Skeletal muscle tissue (tissue), 4 donors: ENCODE data around the gene PLAAT2. TPM values are rescaled to one million over a fixed set of nuclear protein-coding genes. Genes with fewer than 3 reads are reported as not detected.
"Not testable (repeated sequence)": the region's sequence is repeated elsewhere in the genome, so short reads cannot be mapped to it uniquely, and the experiment has no call there.

Source experiments
- H3K27ac ChIP-seq: one replicate; pipeline ENCODE4 v1.7.0; 2013; ENCODE audit warnings: mild to moderate bottlenecking, low read depth, low read length, inconsistent platforms
- H3K27me3 ChIP-seq, 3 donors: one replicate each; pipeline ENCODE4 v1.7.0; 2013; ENCODE audit warnings: low read length in 3 of 3; ENCODE audit not compliant: control insufficient read depth in 3 of 3, insufficient read depth in 3 of 3
- H3K36me3 ChIP-seq, 3 donors: one replicate each; pipeline ENCODE4 v1.7.0; 2013; ENCODE audit warnings: low read length in 3 of 3; ENCODE audit not compliant: control insufficient read depth in 3 of 3, insufficient read depth in 3 of 3
- H3K4me1 ChIP-seq, 3 donors: one replicate each; pipeline ENCODE4 v1.7.0; 2013; ENCODE audit warnings: low read length in 3 of 3, mild to moderate bottlenecking in 3 of 3; ENCODE audit not compliant: control insufficient read depth in 3 of 3, insufficient read depth in 3 of 3
- H3K4me3 ChIP-seq, 3 donors: one replicate each; pipeline ENCODE4 v1.7.0; 2013; ENCODE audit warnings: low read length in 3 of 3
- H3K9ac ChIP-seq, 3 donors: one replicate each; pipeline ENCODE4 v1.7.0; 2013; ENCODE audit warnings: low read length in 3 of 3, mild to moderate bottlenecking in 3 of 3, moderate library complexity in 2 of 3, low read depth in 1 of 3
- H3K9me3 ChIP-seq, 3 donors: one replicate each; pipeline ENCODE4 v1.7.0; 2013; ENCODE audit warnings: low read length in 3 of 3; ENCODE audit not compliant: control insufficient read depth in 3 of 3
- total RNA-seq: library from RNA; depleted of rRNA; stranded (reverse); fragments of >200 nt; gene quantifications from one replicate; pipeline ENCODE4 v1.2.3, GENCODE V29; 2014
- donor health status: Osteomylitis.

The PLAAT2 gene
- total RNA-seq, 1 donor from 2014 or later, result not detected

GRCh38 chr11:63581224-63581623 is 18.0 kb upstream of the PLAAT2 start:
- not testable (repeated sequence) for H3K27ac ChIP-seq, H3K9me3 ChIP-seq, H3K27me3 ChIP-seq, H3K4me1 ChIP-seq, H3K9ac ChIP-seq, H3K4me3 ChIP-seq
- H3K36me3 ChIP-seq, result peaks cover 14 to 40% (median 25%) of the 10 kb centered on the region in 3 donors

- not testable (repeated sequence) for H3K27me3 ChIP-seq, H3K9ac ChIP-seq, H3K4me3 ChIP-seq, H3K27ac ChIP-seq, H3K9me3 ChIP-seq
- peaks cover 11 to 35% (median 18%) of the 10 kb centered on the region in 3 donors for H3K36me3 ChIP-seq
- H3K4me1 ChIP-seq, result peaks cover 14 to 22% (median 16%) of the 10 kb centered on the region in 3 donors
Observed at GRCh38 chr11:63578882-63579281, 15.7 kb upstream of the PLAAT2 start.

DNA sequence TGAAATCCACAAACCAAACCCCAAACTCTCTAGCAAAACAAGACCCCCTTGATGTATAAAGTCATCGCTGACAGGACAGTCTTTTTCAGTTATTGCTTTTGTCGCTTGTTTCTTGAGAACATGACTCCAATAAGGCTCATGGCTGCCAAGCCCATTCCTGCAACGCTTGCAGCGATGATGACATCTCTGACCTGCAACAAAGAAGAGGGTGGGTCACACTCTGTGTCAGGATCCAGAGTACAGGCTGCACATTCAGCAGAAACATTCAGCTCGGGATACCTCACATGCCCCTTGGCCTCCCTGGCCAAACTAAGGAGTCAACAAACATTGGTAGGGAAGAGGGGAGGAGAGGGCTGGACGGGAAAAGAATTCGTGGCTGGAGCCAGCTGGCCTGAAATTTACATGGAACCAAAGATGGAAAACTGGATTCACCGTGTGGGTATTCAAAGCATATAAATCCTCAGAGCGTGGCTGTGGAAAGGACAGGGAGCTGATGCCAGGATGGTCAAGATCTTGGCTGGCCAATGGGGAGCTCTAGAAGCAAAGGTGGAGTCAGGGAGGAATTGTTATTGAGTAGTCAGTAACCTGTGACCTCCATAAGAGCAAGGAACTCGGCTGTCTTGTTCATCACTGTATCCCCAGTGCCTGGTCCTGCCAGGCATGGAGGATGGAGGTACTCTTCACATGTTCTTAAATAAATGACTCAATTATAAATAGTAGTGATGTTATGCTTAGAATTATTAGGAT is 11.8 kb upstream of the PLAAT2 start:
- peak overlapping the region; percentile 77 for H3K27ac ChIP-seq
- H3K9me3 ChIP-seq, result peaks cover 0 to under 1% (median 0%) of the 10 kb centered on the region in 3 donors
- peaks cover 2 to 6% (median 5%) of the 10 kb centered on the region in 3 donors for H3K36me3 ChIP-seq
- peak overlapping the region; percentile 59 to 75 (median 64) for H3K4me3 ChIP-seq
- H3K4me1 ChIP-seq, result peaks cover 17 to 28% (median 19%) of the 10 kb centered on the region in 3 donors
- H3K27me3 ChIP-seq, result no peaks in the 10 kb centered on the region
- H3K9ac ChIP-seq, result peak overlapping the region; percentile 48 to 76 (median 55)

GRCh38 chr11:63573881-63574855 is 11.0 kb upstream of the PLAAT2 start:
- H3K27ac ChIP-seq, result peak overlapping the region; percentile 77
- peak overlapping the region; percentile 59 to 75 (median 64) for H3K4me3 ChIP-seq
- peaks cover 17 to 28% (median 19%) of the 10 kb centered on the region in 3 donors for H3K4me1 ChIP-seq
- H3K9ac ChIP-seq, result peak overlapping the region; percentile 48 to 76 (median 55)
- H3K36me3 ChIP-seq, result peaks cover 0 to 4% (median 3%) of the 10 kb centered on the region in 3 donors
- no peaks in the 10 kb centered on the region for H3K27me3 ChIP-seq
- no peaks in the 10 kb centered on the region for H3K9me3 ChIP-seq

DNA sequence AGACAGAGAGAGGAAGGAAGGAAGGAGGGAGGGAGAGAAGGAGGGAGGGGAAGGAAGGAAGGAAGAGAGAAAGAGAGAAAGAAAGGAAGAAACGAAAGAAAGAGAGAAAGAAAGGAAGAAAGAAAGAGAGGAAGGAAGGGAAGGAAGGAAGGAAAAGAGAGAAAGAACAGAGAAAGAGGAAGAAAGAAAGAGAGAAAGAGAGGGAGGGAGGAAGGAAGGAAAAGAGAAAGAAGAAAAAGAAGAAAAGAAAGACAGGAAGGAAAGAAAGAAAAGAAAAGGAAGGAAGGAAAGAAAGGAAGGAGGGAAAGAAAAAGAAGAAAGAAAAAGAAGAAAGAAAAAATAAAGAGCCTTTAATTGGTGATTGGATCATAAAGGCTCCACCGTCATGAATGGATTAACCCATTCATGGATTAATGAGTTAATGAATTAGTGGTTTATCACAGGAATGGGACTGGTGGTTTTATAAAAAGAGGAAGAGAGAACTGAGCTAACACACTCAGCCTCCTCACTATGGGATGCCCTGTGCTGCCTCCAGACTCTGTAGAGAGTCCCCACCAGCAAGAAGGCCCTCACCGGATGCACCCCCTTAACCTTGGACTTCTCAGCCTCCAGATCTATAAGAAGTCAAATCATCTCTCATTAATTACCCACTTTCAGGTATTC is 9.0 kb upstream of the PLAAT2 start:
- Histone ChIP-seq H3K4me3 (no peak overlapping the region), H3K27me3 (no peaks in the 10 kb centered on the region), H3K4me1 (peaks cover 22 to 33% (median 24%) of the 10 kb centered on the region in 3 donors), H3K27ac (no peak overlapping the region), H3K9ac (no peak overlapping the region), H3K36me3 (peaks cover 0 to 4% (median 3%) of the 10 kb centered on the region in 3 donors), H3K9me3 (no peaks in the 10 kb centered on the region)

- Histone ChIP-seq H3K27ac (no peak overlapping the region), H3K4me3 (no peak overlapping the region), H3K27me3 (no peaks in the 10 kb centered on the region), H3K36me3 (peaks cover 0 to 4% (median 0%) of the 10 kb centered on the region in 3 donors), H3K4me1 (peaks cover 17 to 22% (median 20%) of the 10 kb centered on the region in 3 donors), H3K9me3 (no peaks in the 10 kb centered on the region), H3K9ac (no peak overlapping the region)
Observed at GRCh38 chr11:63569570-63569969, 6.4 kb upstream of the PLAAT2 start.

GRCh38 chr11:63567044-63567840 is 4.1 kb upstream of the PLAAT2 start:
- Histone ChIP-seq H3K36me3 (no peaks in the 10 kb centered on the region), H3K27me3 (no peaks in the 10 kb centered on the region), H3K9ac (peak overlapping the region in 1 of 3 donors; percentile 10), H3K27ac (peak overlapping the region; percentile 14), H3K4me3 (peak overlapping the region in 1 of 3 donors; percentile 6), H3K9me3 (no peaks in the 10 kb centered on the region), H3K4me1 (peaks cover 7 to 11% (median 9%) of the 10 kb centered on the region in 3 donors)

DNA sequence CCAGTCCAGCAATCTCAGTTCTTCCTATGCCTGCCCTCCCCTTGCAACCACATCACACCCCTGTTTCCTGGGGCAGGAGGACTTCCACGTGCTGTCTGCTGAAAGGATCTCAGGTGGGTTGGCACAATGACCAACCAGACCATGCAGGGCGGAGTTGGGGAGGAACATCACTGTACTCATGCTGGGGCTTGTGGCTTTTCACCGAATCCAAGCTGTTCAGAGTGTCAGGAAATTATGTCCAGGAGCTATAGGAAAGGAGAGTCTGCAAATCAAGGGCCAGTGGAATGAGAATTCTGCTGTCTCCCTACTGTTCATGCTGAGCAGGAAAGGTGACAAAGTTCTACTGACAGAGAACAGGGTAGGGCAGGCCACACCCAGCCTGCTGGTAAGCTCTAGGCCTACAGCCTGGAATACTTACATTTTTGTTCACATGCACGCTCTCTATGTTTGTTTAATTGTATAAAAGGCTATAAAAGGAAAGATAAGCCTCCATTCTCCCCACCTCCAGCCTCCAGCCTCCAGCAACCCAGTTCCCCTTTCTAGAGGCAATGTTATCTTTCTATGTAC is 1.7 kb upstream of the PLAAT2 start:
- Histone ChIP-seq H3K36me3 (no peaks in the 10 kb centered on the region), H3K4me3 (no peak overlapping the region), H3K9ac (no peak overlapping the region), H3K27ac (no peak overlapping the region), H3K4me1 (peaks cover 7 to 13% (median 9%) of the 10 kb centered on the region in 3 donors), H3K9me3 (no peaks in the 10 kb centered on the region), H3K27me3 (no peaks in the 10 kb centered on the region)
